ENCODE results near the gene DCDC2C.
A peak's percentile ranks its signal among the peaks of the same experiment; 100 is the strongest.

The DCDC2C gene

GRCh38 chr2:3780477-3781402, 77.4 kb downstream of the DCDC2C start:
- H3K4me3 ChIP-seq (ENCODE audit: low read depth, low read length), result no peak overlapping the region
- TF ChIP-seq CTCF (IDR thresholded peaks at IDR 0.05; ENCODE audit: low read depth, low read length) (peak; percentile 99), MYC (IDR thresholded peaks at IDR 0.05; ENCODE audit: low read depth, low read length) (no peak)
- peak; percentile 79 for DNase-seq (ENCODE audit: low read depth)

GRCh38 chr2:3784731-3785130, 81.4 kb downstream of the DCDC2C start:
- no peak overlapping the region for H3K4me3 ChIP-seq (ENCODE audit: low read depth, low read length)
- no peak for TF ChIP-seq CTCF (IDR thresholded peaks at IDR 0.05; ENCODE audit: low read depth, low read length)
- TF ChIP-seq MAX (IDR thresholded peaks at IDR 0.05; ENCODE audit: low read depth, low read length), result no peak
- no peak for TF ChIP-seq POLR2A (IDR thresholded peaks at IDR 0.05; ENCODE audit: extremely low read depth, insufficient read length)
- no peak for TF ChIP-seq MYC (IDR thresholded peaks at IDR 0.05; ENCODE audit: low read depth, low read length)
- no peak for DNase-seq (ENCODE audit: low read depth)

GRCh38 chr2:3785220-3785889, 82.0 kb downstream of the DCDC2C start:
- TF ChIP-seq CTCF (IDR thresholded peaks at IDR 0.05; ENCODE audit: low read depth, low read length), result no peak
- TF ChIP-seq MAX (IDR thresholded peaks at IDR 0.05; ENCODE audit: low read depth, low read length), result no peak
- no peak for TF ChIP-seq POLR2A (IDR thresholded peaks at IDR 0.05; ENCODE audit: extremely low read depth, insufficient read length)
- TF ChIP-seq MYC (IDR thresholded peaks at IDR 0.05; ENCODE audit: low read depth, low read length), result no peak
- no peak overlapping the region for H3K4me3 ChIP-seq (ENCODE audit: low read depth, low read length)
- no peak for DNase-seq (ENCODE audit: low read depth)

GRCh38 chr2:3785890-3786273, 82.5 kb downstream of the DCDC2C start:
- H3K4me3 ChIP-seq (ENCODE audit: low read depth, low read length), result no peak overlapping the region
- no peak for DNase-seq (ENCODE audit: low read depth)
- no peak for TF ChIP-seq MYC (IDR thresholded peaks at IDR 0.05; ENCODE audit: low read depth, low read length)
- TF ChIP-seq CTCF (IDR thresholded peaks at IDR 0.05; ENCODE audit: low read depth, low read length), result no peak
- no peak for TF ChIP-seq MAX (IDR thresholded peaks at IDR 0.05; ENCODE audit: low read depth, low read length)
- TF ChIP-seq POLR2A (IDR thresholded peaks at IDR 0.05; ENCODE audit: extremely low read depth, insufficient read length), result no peak

GRCh38 chr2:3787768-3788167, 84.4 kb downstream of the DCDC2C start:
- no peak for DNase-seq (ENCODE audit: low read depth)
- no peak overlapping the region for H3K4me3 ChIP-seq (ENCODE audit: low read depth, low read length)
- TF ChIP-seq CTCF (IDR thresholded peaks at IDR 0.05; ENCODE audit: low read depth, low read length) (no peak), POLR2A (IDR thresholded peaks at IDR 0.05; ENCODE audit: extremely low read depth, insufficient read length) (no peak)

Measured in NB4 (cell line).